Stimulated activated CD8-positive, alpha-beta memory T cell treated with anti-CD3 and anti-CD28 coated beads, Interleukin-7, amount 100 ng/mL, for 48 hours (primary cell): ENCODE measurements around the gene NSD2.

Experiments used
- DNase-seq, 2 donors: peaks; one replicate each; pipeline ENCODE4 v3.0.0-alpha.2; 2020; ENCODE audit warnings: low read depth in 1 of 2; ENCODE audit errors: extremely low read depth in 1 of 2

The NSD2 gene

DNA sequence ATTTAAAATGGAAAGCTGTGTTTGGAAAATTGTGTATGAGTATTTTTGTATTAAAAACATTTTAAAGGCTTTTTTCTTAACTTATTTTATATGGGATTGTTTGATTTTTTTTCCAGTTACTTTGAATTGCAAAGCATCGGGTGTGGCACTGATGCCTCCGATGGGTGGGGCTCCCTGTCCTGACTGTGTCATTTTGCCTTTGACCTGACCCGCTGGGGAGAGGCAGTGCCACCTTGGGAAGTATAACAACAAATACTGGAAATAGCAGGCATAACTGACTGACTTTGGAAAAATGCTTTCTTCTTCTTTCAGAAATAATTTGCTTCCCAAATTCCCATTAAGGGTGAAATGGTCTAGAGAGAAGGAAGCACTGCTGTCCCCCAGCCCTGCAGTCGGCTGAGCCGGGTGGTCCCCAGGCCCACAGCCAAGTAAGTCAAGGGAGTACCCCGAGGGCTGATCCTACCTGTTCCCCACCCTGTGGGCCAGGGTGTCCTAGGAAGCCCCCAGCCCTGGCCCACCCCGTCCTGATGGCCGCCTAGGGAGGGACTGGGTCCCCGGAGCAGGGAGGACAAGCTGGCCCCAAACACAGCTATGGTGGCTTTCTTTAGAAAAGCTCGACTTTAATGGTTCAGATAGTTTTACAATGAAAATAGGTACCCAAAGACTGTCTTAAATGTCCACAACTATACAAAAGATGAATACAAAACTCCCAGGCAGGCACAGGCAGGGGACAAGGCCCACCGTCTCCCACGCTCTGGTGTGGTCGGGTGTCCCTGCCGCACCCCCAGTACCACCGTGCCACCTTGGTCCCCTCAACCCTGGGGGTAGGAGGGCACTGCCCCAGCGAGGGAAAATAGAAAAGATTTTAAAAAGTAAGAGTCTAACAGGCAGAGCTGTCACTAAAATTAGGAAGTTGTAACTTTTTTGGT lies 111.2 kb downstream of the NSD2 start:
- DNase-seq, result no peak

DNA sequence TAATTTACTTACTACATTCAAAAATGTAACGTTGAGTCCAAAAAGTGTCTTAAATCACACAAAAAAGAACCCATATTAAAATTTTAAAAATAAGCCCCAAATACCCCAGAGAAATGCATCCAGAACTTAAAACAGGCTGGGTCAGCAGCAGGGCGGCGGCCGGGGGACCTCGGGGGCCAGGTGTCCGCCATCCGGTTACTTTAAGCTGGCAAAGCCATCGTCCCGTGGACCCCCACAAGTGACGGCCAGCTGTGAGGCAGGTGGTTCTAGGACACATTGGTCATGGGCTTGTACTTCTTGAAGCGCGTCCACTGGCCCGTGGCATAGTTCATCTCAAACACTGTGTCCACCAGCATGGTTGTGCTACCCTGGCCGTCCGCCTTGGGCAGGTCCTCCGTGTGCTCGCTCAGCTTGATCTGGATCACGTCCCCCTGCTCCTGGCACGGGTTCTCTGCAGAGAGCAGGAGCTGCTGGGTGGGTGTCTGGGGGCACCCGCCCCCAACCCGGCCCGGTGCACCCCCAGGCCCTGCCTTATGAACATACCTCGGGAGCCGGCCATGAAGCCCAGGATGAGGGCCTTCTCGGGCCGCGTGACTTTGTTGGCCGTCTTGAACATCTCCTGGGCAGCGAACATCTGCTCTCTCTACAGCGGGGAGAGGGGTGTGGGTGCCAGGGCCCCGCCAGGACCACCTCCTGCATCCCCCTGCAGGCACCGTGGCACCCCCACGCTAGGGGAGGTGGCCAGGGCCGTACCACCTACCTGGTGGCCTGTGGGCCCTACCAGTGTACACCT lies 112.1 kb downstream of the NSD2 start:
- no peak for DNase-seq

DNA sequence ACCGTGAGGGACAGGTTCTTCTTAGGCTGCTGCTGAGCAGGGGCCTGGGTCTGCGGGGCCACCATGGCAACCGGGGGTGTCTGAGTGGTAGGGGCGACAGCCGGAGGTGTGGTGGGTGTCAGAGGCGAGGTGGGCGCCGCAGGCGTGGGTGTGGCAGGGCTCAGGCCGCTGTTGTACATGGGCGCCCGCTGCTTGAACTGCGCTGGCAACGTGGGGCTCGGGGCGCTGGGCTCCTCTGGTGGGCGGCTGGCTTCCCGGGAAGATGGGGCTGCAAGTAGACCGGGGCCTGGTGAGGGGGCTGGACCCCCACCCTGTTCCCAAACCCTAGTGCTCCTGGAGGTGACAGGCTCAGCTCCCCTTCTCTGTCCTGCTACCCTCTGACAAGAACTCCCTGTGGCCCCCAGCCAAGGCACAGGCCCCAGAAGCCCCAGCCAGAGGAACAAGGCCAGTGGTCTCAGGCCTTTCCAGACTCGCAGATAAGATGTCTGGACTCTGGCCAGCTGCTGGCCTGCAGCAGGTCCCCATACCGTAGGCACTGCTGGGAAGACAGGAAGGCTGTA lies 112.7 kb downstream of the NSD2 start:
- no peak for DNase-seq

DNA sequence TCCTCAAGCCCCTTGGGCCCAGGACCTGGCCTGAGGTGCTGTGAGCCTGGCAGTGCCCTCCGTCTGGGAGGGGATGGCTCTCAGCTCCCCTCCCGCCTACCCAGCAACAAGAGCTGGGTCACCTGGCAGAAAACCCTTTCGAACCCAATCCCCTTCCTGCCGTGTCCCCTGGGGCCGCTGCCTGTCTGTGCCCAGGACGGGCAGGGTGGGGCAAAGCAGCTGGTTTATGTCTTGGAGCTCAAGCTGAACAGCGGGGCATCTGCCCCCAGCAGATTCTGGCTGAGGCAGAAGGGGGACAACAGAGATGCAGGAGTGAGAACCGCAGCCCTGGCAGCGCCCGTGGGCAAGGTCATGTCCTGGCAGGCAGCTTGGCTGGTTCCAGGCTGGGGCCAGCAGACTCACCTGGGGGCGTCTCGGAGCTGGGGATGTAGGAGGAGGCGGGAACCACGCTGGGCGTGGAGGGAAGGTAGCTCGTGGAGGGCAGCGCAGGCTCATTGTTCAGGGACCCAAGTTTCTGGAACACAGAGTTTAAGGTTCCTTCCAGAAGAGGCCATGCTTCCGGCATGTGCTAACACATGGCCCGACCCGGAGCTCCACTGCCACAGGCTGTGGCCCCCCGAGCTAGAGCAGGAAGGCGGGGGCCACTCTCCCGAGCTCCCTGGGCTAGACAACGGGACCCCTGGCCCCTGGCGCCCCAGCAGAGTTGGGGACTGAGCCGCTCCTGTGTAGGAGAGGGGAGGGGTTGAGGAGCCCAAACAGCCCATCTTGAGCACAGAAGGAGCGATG lies 113.4 kb downstream of the NSD2 start:
- no peak for DNase-seq

DNA sequence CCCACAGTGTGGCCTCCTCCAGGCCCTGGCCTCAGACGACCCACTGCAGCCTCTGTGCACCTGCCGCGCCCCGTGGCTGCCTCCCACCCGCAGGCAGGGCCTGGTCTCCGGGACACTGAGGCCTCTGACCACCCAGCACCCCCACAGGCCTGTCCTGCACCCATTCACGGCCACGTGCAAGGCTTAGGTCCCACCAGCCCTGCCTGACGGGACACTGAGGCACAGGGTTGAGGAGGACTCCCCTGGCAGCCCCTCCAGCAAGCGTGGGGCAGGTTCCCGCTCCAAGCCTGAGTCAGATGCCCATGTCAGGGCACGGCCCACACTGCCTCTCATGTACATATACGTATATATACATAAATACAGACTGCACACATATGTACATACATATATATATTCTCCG lies 114.1 kb downstream of the NSD2 start:
- no peak for DNase-seq

GRCh38 chr4:1985780-1986577 lies 114.8 kb downstream of the NSD2 start:
- DNase-seq, result no peak

DNA sequence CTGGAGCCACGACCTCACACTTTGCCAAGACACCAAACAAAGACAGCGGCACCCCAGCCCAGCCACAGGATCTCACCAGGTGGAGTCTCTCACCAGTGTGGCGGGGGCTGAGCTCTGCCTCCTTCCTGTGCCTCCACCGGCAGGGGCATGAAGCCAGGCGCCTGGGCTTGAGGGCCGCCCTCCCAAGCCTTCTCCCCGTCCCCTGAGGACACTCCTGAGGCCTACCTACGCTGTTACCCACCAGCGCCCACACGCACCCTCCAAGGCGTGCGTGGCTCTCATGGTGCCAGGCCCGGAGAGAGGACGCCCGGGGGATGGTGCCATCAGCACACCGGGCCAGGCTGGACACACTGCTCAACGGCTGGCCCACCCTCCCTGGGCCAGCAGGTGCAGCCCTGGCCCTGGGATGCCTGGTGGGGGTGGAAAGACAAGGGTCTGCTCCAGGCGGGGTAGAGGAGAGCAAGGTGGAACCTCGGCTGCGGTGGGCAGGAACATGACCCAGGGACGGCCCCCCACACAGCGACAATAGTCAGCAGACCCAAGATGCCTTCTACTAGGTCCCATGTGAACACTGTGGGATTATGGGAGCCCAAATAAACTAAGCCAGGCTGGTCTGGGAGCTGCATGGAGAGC lies 115.5 kb downstream of the NSD2 start:
- no peak for DNase-seq

- no peak for DNase-seq
These were observed 116.1 kb downstream of the NSD2 start for GRCh38 chr4:1987296-1987695.

GRCh38 chr4:1987721-1988326 lies 116.6 kb downstream of the NSD2 start:
- DNase-seq, result no peak

GRCh38 chr4:1988327-1988724 lies 117.1 kb downstream of the NSD2 start:
- no peak for DNase-seq

GRCh38 chr4:1989533-1990347 lies 118.5 kb downstream of the NSD2 start:
- no peak for DNase-seq

DNA sequence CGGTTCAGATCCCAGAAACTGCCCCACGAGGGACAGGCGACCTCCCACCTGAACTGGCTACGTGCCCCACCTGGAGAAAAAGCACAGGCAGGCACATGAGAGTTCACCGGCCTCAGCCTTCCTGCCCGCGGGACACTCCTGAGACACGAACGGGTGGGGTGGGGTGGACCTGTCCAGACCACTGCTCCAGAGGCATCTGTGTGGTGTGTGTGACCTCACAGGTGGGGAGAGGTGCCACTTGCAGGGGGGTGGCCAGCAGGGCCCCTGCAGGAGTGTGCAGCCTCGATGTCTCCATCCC lies 119.1 kb downstream of the NSD2 start:
- DNase-seq, result no peak

GRCh38 chr4:1990676-1991075 lies 119.5 kb downstream of the NSD2 start:
- DNase-seq, result no peak

DNA sequence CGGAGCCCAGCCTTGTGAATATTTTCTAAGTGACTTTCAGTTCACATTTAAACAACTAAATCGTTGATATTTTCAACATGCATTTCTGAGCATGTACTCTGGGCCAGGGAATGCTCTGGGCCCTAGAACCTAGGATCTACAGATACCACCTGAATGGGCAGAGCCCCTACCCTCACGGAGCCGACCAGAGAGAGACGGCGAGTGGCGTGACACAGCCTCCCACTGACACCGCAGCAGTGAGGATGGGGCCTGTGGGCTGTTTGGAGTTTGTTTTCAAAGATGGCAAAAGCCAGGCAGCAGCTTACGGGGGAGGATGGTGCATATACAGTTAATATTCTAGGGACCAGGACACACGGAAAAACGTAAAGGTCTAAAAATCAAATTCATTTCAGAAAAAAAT lies 119.9 kb downstream of the NSD2 start:
- DNase-seq, result no peak

DNA sequence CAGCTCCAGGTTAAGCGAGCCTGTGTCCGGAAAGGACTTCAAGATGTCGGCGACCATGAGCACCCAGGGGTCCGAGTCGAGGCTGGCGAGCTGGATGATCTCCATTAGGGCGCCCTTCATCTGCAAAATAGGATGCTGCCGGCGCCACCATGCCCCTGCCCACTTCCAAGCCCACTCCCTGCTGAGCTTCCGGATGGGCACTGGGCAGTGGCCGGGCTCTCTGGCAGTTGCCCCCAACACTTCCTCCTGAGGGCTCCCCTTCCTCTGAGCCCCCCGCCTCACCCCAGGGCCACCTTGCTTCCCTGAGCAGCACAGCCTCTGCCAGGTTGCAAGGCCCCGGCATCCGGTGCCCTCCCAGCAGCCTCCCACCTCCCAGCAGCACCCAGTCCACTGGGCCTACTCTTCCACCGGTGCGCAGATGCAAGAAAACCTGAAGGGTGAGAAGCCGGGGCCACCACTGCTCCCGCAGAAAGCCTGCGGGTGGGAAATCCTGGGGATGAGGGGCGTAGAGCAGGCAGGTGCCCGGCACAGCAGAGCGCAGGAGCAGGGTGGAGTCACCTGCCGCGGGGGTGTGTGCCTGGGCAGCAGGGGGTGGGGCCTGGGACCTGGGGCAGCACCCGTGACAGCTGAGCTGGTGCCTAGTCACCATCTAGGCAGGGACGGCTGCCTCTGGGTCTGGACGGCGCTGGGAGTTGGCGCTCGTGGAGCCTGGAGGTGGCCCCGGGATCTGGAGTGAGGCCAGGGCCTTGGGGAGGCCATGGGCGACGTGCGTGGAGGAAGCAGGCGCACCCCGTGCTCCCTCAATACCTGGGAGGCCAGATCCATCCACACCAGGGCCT lies 120.6 kb downstream of the NSD2 start:
- DNase-seq, result no peak

DNA sequence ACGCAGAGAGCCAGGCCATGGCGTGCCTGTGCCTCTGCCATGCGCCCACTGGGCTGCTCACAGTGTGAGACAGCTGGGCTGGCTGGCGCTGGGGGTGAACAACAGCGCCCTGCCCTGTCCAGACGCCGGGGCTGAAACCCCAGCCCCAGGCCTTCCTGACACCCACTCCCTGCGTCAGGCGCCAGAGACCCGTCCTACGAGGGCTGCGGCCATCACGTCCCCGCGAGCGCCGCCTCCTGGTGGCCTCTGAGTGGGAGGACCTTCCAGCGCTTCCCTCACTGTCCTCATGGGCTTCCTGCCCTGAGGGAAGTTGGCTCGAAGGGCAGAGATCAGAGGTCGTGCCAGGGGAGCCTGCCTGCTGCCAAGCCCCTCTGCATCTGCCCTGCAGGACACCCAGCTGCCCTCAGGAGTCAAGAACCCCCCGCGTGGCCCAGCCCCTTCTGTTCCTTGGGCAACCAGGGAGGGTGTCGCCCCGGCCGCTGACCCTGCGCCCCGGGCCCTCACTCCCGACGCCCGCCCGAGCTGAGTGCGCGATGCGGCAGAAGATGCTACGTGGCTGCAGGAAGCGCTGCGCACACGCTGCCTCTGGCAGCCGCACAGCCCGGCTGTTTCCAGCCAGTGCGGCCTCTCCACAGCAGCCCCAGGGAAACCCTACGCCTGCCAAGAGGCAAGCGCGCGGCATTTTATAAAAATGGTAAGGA lies 121.4 kb downstream of the NSD2 start:
- no peak for DNase-seq

DNA sequence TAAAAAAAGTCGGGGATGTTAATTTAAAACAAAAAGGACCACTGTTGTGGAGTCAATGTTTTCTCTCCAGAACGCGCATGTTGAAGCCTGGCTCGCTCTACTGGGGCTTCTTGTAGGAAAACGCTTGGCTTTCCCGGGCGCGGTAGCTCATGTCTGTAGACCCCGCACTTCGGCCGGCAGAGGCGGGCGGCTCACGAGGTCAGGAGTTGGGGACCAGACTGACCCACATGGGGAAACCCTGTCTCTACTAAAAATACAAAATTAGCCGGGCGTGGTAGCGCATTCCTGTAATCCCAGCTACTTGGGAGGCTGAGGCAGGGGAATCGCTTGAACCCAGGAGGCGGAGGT lies 122.0 kb downstream of the NSD2 start:
- no peak for DNase-seq
